ENCODE measurements around the gene SHB.

Gene SHB

DNA sequence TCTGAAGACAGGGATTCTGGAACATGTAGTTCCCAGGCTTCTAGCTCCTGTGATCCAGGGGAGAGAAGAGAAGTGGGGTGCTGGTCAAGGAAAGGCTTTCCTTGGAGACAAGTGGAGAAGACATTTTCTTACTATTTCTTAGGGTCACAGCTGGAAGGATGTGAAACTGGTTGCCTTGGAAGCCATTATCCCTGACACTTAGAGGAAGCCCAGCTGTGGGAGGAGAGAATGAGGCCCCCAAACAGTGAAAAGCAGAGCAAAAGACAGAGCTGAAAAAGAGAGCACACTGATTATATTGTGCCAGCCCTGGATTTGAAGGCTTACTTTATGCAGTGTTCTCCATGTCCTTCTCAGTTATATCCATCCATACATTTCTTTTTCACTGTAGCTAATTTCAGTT is 17.5 kb upstream of the SHB start:
- DNase-seq: no peak

- no peak for DNase-seq
These were observed 16.3 kb upstream of the SHB start for GRCh38 chr9:38085308-38085707.

DNA sequence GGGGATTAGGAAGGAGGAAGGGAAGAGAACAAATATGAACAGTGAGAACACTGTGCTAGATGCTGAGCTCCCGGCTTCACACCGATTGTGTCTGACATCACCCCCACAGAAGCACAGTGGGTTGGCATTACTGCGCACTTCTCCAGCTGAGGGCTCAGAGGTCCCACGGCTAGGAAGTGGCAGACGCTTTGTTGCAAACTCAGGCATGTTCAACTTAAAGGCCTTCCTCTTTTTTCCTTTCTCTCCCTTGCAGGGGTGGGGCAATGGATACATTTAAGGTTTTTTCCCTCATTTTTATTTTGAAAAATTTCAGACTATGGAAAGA is 15.5 kb upstream of the SHB start:
- no peak for DNase-seq

DNA sequence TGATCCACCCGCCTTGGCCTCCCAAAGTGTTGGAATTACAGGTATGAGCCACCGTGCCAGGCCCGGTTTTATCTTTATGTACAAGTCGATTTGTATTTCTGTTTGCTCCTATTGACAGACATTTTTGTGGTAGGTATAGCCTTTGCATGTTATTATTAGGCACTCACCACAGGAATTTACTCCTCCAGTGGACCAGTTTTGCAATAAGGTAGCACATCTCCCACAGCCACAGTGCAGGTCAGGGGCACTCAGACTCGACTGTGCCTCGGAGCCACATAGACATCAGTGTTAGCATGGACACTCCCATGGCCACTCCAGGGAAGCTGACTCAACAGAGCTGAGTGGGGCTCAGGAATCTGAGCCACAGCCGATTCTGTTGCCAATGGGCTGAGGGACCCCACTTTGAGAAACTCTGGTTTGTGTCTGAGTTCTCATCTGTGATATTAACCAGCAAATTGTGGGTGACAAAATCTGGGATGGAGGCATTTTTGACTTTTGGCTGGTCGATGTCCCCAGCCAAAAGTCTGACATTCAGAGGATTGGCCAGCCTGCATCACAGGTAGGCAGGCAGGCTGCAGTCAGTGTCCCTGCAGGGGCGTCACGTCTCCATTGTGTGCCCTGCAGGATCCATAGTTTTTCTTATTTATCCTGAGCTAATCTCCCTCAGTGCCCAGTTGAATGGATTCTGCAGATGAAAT is 15.0 kb upstream of the SHB start:
- DNase-seq: no peak

DNA sequence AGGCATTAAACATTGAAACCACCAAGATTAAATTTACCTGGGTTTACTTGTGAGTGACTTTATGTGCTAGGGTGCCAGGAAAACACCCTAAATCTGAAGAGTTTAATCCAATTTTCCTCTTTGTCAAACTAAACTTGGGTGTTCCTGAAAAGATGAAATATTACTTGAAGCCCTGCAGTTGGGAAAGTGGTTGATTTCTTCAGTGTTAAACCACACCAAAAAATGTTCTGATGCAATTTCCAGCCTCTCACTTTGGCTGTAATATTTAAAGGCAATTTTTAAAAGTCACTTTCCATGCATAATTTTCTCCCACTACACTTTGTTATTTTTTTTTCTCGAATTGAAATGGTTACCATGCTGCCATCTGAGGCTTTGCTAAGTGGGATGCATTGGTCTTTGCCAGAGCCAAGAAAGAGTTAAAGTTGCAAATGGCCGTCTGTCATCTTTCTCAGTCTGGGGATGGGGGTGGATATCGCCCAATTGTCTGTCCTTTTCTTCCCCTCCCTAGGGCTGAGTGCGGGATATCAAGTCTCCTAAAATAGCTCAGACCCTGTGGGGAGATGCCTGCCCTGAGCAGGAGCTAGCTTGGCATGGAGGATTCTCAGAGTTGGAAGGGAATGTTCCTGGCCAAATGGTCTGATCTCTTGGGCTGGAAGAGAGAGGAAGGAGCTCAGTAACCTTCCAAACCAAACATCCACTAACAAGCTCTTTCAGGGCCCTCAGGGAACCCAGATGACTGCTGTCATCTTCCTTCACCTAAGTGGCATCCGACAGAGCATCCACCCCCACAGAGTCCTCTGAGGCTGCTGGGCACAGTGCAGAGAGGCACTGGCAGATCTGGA is 13.6 kb upstream of the SHB start:
- DNase-seq: no peak

DNA sequence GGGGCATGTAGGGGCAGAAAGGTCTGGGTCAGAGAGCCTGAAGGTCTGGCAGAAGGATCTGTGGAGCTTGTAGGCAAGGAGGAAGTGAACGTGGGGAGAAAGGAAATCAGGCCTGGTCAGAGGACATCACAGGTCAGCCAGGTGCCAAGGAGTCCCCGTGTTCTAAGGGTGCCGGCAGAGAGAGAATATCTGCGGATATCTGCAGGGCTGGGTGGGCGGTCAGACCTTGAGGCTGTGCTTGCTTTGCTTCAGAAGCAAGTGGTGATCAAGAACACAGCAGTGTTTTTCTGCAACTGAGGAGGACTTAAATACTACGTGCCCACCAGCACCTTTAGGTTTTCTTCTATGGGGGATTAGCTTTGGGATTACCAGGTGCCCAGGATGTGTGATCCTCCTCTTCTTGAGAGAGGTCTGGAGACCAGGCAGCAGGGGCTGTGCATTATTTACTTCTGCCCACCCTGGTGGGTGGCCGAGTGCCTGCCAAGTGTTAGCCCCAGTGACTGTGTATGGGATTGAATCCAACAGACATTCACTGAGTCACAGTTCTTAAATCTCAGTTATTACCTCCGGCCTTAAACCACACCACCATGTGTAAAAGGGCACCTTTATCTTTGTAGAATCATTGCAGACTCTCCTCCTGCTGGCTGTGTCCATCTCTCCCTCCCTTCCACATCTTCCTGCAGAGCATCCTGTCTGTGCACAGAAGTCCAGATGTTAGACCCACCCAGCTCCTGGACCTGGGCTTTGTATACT is 12.5 kb upstream of the SHB start:
- no peak for DNase-seq

DNA sequence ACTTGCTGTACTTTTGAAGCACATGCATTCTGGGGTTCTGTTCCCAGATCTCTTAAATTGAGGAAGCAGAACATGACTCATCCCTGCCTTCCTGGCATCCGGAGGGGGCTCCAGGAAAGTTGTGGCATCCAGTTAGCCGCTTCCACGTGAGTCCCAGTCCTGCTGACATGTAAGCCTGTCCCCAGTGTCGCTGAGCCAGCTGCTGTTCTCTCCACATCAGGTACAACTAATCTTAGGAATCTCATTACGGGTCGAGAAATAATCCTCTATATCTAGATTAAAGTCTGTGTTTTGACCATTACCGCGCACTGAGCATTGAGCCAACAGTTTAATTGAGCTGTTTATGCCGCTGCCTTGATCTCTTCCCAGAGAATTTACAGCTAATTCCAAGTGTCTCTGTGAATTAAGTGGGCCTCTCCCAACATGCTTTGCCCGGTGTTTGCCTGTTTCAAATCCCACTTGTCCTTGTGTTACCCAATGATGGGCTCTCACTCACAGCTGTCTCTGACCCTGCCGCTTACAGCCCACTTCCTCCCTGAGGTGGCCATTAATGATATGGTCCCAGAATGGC is 10.5 kb upstream of the SHB start:
- DNase-seq: peak; percentile 92 to 93

GRCh38 chr9:38075272-38075671 is 6.2 kb upstream of the SHB start:
- no peak for DNase-seq

GRCh38 chr9:38074441-38074961 is 5.5 kb upstream of the SHB start:
- no peak for DNase-seq

- DNase-seq: no peak
These were observed 4.9 kb upstream of the SHB start for GRCh38 chr9:38073882-38074281.

GRCh38 chr9:38071470-38072134 is 2.6 kb upstream of the SHB start:
- peak in 1 of 2 experiments; percentile 19 for DNase-seq

DNA sequence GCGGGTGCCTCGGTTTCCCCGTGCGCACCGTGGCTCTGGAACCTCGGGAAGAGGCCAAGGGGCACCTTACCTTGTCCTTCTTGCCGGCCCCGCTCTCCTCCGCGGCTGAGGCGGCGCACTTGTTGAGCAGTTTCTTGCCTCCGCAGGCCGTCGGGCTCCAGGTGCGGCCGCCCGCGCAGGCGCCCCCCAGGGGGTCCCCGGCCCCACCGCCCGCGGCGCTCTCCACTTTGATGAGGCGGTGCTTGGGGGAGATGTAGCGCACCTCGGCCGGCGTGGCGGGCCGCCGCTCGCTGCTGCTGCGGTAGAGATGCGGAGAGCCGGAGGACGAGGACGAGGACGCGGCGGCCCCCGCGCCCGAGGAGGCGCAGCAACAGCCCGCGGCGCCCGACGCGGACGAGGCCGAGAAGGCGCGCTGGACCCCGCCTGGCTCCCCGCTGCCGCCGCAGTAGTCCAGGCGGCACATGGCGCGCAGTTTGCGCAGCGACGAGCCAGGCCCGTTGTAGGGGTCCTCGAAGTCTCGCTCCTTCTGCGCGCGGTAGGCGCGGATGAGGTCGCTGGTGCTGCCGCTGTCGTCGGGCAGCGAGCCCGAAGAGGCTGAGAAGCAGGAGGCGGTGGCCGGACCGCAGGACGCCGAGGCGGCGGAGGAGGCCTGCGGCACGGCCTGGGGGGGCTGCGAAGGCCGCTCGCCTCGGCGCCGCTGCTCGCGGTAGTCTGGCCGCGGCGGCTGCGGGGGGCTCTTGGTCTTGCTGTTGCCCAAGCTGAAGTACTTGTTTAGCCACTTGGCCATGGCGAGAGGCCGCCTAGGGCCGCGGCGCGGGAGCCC is 957 bp downstream of the SHB start:
- DNase-seq: peak in 1 of 2 experiments; percentile 29

DNA sequence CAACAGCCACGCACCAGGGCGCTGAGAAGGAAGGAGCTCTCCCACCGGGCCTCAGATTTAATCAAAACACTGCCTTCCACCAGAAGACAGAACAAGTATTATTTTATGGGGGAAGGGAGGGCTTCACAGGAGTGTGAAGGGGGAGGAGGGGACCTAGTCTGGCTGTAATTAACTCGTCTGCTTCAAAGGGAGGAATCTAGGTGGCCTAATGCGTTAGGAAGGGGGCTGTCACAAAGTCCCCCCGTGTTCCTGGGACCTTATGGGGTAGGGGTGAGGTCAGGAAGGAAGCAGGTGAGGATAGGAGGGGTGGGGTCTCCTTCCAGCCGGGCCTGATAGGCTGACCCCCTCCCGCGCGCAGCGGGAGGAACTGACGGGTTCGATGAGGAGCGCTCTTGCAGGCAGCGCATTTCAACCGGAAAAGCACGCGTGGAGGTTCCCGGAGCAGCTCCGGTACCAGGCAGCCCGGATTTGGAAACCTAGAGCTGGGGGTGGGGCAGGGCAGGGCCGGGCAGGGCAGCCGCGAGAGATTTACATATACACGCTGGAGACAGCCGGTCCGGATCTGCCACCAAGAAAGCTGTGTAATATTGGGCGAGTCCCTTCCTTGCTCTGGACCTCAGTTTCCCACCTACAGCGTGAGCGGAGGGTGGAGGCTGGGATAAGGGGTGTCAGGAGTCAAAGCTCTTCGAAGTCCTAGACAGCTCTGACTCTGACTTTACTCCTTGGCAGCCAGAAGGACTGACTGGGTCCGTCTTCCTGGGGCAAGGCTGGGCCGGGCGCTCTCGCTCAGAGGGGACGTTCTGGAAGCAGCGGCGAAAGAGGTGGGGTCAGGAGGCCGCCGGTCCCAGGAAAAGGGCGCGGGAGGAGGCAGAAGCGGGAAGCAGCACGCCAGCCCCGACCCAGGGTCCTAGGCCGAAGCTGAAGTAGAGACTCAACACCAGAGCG is 1.8 kb downstream of the SHB start:
- no peak for DNase-seq

- peak; percentile 41 to 53 for DNase-seq
These were observed 2.7 kb downstream of the SHB start for GRCh38 chr9:38066197-38066913.

- no peak for DNase-seq
These were observed 3.5 kb downstream of the SHB start for GRCh38 chr9:38065369-38066075.

- no peak for DNase-seq
These were observed 4.1 kb downstream of the SHB start for GRCh38 chr9:38064842-38065368.

DNA sequence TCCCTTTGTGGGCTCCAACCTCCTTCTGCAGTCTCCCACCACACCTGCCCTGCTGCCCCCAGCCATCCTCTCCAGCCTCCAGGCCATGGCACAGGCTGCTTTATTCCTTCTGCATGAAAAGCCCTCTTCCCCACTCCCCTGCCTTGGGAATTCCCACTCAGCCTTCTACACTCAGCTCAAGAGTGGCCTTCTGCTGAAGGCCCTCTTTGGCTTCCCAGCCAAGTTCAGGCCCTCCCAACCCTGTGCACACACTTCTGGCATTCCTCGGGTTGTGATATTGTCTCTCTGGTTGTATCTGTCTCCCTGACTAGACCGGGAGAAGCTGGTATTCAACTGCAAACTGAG is 5.7 kb downstream of the SHB start:
- DNase-seq: no peak

DNA sequence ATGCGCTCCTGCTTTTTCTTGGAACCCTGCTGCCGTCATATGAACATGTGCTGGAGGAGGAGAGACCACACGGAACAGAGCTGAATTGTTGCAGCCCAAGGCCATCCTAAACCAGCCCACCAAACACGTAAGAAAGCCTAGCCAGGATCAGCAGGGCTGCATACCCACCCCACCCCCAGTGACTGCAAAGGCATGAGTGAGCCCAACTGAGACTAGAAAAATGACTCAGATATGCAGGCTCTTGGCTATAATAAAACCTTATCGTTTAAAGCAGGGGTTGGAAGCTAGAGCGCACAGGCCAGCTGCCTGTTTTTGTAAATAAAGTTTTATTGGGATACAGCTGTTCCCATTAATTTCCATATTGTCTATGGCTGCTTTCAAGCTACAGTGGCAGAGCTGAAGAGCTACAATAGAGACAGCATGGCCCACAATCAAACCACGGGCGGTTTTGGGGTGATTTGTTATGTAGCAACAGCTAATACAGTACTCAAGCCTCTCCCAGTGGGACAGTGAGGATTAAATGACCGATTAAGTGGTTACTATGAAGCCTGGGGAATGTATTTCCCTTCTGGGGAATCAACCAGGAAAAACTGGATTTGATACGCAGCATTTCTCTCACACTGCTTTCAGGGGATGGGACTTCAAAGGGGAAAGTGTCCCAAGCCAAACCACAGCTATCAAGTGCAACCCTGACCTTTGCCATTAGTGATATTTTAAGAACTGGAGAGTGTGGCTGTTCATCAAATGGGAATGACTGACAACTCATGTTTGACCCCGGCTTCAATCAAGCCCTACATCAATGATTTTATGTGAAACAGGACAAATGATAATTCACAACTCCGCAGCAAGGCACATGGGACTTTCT is 6.3 kb downstream of the SHB start:
- peak; percentile 12 to 55 for DNase-seq

Measured in NCI-H524 (cell line).